ENCODE measurements around the gene TUBGCP6.
A peak's percentile ranks its signal among the peaks of the same experiment; 100 is the strongest.

The TUBGCP6 gene

DNA sequence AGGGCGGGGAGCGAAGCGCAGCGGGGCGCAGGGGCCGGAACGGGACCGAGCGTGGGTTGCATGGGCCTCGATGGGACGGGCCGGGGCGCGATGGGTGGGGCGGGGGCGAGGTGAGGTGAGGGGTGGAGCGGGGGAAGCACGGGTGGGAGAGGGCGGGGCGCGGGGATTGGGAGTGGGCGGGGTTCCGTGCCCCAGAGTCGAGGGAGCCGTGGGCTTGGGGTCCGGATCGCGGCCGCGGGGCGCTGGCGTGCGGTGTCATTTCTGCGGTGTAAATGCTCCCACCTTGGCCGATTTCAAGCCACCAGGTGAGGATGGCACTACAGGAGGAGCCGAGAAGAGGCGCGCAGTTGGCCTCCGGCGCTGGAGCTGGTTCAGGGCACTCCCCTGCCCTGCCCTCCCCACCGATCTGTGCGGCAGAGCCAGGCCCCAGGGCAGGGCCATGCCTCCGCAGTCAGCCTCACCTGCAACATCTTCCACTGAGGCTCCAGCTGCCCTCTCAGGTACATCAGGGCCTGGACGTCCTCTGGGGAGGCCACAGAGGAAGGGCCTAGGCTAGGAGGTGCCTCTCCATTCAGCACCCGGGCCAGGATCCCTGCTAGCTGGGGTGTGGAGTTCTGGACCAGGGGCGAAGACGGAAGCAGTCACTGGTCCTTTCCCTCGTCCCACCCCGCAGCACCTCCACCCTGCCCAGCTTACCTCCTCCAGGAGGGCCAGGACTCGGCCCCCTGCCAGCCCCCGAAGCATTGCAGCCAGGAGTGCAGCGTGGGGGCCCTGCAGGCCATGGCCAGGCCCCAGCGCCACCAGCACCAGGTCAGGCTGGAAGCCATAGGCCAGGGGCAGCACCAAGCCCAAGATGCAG is 620 bp upstream of the TUBGCP6 start:
- in situ Hi-C loops (cut with HindIII; ENCODE audit: low sequenced_read_pairs): no loop called here
- H3K4me3 ChIP-seq (ENCODE audit: low read depth, low read length): peak overlapping the region; percentile 98
- TF ChIP-seq, protein P1, sequence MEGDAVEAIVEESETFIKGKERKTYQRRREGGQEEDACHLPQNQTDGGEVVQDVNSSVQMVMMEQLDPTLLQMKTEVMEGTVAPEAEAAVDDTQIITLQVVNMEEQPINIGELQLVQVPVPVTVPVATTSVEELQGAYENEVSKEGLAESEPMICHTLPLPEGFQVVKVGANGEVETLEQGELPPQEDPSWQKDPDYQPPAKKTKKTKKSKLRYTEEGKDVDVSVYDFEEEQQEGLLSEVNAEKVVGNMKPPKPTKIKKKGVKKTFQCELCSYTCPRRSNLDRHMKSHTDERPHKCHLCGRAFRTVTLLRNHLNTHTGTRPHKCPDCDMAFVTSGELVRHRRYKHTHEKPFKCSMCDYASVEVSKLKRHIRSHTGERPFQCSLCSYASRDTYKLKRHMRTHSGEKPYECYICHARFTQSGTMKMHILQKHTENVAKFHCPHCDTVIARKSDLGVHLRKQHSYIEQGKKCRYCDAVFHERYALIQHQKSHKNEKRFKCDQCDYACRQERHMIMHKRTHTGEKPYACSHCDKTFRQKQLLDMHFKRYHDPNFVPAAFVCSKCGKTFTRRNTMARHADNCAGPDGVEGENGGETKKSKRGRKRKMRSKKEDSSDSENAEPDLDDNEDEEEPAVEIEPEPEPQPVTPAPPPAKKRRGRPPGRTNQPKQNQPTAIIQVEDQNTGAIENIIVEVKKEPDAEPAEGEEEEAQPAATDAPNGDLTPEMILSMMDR (IDR thresholded peaks at IDR 0.05; ENCODE audit: low read depth, low read length): no peak
- no peak for DNase-seq (ENCODE audit: low read depth, low spot score)

DNA sequence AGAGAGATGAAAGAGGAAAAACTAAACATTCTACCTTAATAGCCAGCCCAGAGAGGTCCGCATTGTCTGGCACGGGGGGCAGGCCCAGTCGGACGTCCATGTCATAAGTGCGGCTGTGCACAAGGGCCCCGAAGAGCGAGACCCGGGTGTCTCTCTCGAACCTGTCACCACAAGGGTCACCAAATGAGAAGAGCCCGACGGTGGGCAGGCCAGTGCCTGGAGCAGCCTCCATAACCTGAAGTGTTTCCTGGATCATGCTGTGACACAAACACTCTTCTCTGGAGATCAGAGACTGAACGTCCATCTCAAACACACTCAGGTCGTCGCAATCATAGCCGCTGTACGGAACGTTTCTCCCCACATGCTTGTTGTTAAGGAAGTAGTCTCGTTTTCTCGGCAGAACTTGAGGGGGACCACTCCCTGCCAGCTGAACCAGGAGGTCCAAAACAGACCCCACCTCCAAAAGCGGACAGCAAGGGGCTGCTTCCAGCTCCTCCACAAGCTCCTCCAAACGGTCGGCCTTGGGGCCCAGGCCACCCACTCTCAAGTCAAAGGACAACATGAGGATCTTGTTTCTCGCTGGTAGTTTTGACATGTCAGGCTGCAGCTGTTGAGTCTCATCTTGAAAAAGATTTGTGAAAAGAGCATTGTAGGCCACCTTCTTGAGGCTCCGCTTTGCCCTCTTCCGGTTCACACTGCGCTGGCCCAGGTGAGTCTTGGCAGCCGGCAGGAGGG is 971 bp downstream of the TUBGCP6 start:
- no peak for DNase-seq (ENCODE audit: low read depth, low spot score)
- TF ChIP-seq, protein P1 (IDR thresholded peaks at IDR 0.05; ENCODE audit: low read depth, low read length): no peak

DNA sequence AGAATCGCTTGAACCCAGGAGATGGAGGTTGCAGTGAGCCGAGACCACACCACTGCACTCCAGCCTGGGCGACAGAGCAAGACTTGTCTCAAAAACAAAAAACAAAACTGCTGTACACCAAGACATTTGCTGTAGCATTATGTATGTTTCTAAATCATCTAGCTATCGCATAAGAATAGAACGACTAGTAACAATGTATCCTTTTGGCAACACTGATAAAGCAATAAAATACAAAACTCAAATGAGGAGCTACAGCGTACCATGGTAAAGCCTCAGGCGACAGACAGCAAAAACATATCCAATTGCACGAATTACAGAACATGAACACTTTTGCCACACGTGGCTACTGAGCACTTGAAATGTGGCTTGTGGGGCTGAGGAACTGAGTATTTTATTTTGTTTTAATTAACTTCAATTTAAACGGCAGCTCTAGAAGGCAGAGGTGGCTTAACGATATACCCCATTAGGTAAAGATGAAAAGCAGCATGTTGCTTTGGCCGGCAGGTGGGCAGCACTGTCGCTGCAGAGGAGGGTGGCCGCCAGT is 2.3 kb downstream of the TUBGCP6 start:
- TF ChIP-seq, protein P1 (IDR thresholded peaks at IDR 0.05; ENCODE audit: low read depth, low read length): no peak
- peak overlapping the region; percentile 34 for H3K4me3 ChIP-seq (ENCODE audit: low read depth, low read length)
- no peak for DNase-seq (ENCODE audit: low read depth, low spot score)
- in situ Hi-C loops (cut with HindIII; ENCODE audit: low sequenced_read_pairs): no loop called here

More for the DNA sequence above, 971 bp downstream of the TUBGCP6 start:
- H3K4me3 ChIP-seq (ENCODE audit: low read depth, low read length): peak overlapping the region; percentile 98
- in situ Hi-C loops (cut with HindIII; ENCODE audit: low sequenced_read_pairs): no loop called here

DNA sequence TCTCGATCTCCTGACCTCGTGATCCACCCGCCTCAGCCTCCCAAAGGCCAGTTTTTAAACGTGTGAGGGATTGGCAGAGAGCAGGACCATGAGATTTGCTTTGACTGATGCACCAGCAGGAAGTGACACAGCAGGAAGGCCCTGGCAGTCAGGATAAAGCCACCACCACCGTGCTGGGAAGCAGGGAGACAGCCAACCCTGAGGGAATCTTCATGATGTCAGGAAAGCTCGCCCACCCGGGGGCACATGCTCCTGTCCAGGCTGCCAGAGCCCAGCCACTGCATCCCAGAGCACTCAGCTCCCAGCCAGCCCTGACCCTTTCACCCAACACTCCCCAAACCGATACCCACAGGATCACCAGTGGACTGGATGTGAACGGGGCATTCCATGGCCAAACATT is 6.1 kb downstream of the TUBGCP6 start:
- in situ Hi-C loops (cut with HindIII; ENCODE audit: low sequenced_read_pairs): no loop called here
- H3K4me3 ChIP-seq (ENCODE audit: low read depth, low read length): no peak overlapping the region
- TF ChIP-seq, protein P1 (IDR thresholded peaks at IDR 0.05; ENCODE audit: low read depth, low read length): no peak
- no peak for DNase-seq (ENCODE audit: low read depth, low spot score)

DNA sequence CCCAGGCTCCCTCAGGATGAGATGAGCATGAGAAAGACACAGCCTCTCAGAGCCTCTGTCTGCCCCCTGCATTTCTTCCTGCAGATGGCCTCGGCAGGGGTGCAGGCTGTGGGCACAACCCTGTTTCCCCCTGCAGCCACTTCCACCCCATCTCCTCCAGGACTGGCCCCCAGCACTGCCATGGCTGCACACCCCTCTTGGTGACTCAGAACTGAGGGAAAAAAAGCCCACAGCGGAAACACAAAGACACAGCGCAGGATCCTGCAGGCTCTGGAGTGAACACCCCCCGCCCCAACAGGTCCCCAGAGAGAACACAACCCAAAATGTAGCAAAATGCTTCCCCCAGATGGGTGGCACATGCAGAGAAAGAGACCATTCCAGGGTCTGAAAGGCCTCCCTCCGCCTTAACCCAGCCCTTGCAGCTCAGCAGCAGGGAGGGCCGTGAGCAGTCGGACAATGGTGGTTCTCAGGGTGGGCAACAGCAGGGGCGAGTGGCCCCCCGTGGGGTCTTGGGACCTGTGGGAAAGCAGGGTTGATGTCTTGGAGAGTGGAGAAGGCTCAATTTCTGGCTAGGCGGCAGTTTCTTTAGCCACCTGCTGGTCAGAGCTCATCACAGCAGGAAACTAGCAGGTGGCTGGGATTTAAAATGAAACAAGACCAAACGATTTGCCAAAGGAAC is 8.0 kb downstream of the TUBGCP6 start:
- DNase-seq (ENCODE audit: low read depth, low spot score): peak; percentile 27
- TF ChIP-seq, protein P1 (IDR thresholded peaks at IDR 0.05; ENCODE audit: low read depth, low read length): peak; percentile 57
- in situ Hi-C loops (cut with HindIII; ENCODE audit: low sequenced_read_pairs): no loop called here

DNA sequence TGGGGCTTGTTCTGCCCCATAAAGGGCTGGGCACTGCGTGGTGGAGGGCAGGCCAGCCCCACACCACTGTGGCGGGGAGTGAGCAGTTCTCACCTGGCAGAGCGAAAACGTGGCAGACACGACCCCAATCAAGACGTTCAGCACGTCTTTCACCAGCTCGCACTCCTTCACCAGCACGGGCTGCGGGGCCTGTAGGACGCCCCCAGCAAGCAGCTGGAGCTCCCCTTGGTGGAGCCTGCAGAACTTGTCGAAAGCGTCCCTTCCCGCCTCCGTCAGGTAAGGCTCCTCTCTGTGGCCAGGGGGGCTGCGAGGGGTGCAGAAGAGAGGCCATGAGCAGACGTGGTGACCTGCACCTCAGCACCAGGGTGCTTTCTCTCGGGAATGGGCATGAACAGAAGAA is 11.6 kb downstream of the TUBGCP6 start:
- no peak overlapping the region for H3K4me3 ChIP-seq (ENCODE audit: low read depth, low read length)
- in situ Hi-C loops (cut with HindIII; ENCODE audit: low sequenced_read_pairs): no loop called here
- TF ChIP-seq, protein P1 (IDR thresholded peaks at IDR 0.05; ENCODE audit: low read depth, low read length): no peak
- no peak for DNase-seq (ENCODE audit: low read depth, low spot score)

More for the DNA sequence above, 8.0 kb downstream of the TUBGCP6 start:
- H3K4me3 ChIP-seq (ENCODE audit: low read depth, low read length): no peak overlapping the region
